ENCODE measurements around the gene RCBTB2.

DNA sequence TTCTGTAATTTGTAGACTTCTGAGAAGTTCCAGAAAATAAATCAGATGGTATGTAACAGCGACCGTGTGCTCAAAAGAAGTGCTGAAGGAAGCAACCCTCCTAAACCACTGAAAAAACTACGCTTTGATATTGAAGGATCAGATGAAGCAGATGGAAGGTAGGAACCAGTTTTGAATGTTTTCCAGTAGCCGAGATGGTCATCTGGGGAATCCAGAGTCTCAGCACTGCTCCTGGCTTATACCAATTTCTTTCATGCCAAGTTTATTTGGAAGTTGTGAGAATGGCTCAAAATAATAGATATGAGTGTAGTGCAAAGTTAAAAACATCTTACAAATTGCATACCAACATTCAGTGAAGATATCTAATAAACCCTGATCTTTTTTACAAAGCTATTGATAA lies 56.2 kb downstream of the RCBTB2 start:
- TF ChIP-seq, protein P1, sequence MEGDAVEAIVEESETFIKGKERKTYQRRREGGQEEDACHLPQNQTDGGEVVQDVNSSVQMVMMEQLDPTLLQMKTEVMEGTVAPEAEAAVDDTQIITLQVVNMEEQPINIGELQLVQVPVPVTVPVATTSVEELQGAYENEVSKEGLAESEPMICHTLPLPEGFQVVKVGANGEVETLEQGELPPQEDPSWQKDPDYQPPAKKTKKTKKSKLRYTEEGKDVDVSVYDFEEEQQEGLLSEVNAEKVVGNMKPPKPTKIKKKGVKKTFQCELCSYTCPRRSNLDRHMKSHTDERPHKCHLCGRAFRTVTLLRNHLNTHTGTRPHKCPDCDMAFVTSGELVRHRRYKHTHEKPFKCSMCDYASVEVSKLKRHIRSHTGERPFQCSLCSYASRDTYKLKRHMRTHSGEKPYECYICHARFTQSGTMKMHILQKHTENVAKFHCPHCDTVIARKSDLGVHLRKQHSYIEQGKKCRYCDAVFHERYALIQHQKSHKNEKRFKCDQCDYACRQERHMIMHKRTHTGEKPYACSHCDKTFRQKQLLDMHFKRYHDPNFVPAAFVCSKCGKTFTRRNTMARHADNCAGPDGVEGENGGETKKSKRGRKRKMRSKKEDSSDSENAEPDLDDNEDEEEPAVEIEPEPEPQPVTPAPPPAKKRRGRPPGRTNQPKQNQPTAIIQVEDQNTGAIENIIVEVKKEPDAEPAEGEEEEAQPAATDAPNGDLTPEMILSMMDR (IDR thresholded peaks at IDR 0.05) = no peak
- no peak for TF ChIP-seq POLR2A (IDR thresholded peaks at IDR 0.05)
